Muscle of back (tissue), 11 donors: ENCODE results near the gene COL13A1. TPM values are rescaled to one million over a fixed set of nuclear protein-coding genes. Genes with fewer than 3 reads are reported as not detected.

Experiments
- DNase-seq, 3 donors: peaks; one replicate each; pipeline versions ENCODE4 v3.0.0 to v3.0.0-alpha.2; 2013
- polyA plus RNA-seq, 10 donors: library from polyadenylated mRNA; unstranded; fragments of 120-200 nt; gene quantifications; one replicate each; pipeline ENCODE4 v1.2.1, GENCODE V29; 2013; ENCODE audit not compliant: insufficient read length in 10 of 10

COL13A1 gene
- polyA plus RNA-seq, 10 donors = 5.0 to 18.0 (median 11.9) TPM

DNA sequence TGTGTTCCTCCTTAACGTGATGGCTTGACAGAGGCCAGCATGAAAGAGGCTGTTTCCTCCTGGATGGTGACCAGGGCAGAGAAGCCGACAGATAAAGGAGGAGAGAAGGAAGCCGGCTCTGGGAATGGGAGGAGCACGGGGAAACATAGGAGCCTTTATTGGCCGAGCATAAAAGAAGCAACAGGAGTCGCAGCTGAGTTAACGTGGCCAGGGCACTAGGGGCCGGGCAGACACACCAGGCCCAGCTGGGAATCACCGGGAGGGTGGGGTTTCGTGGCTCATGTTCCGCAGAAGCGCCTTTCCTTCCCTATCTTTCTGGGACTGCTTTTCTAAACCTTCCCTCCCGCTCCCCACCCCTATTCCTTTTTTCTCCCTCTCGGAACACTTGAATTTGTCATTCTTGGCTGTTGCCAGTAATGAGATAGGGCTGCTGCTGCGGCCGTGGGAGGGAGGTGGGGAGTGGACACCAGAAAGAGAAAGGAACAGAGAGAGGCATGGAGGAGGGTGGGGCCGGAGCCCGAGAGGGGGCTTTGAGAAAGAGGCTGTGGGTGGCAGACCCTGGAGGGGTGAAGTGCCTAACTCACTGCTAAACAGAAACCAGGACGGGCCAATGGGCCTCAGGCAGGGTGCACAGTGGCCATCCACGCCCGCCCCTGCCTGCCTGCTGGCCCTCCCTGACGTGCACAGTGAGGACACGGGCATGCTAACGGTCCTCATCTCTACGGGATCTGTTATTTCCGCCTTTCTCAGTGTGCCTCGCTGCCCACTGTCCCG, 65.2 kb downstream of the COL13A1 start:
- DNase-seq = peak; percentile 43 to 77 (median 49)

DNA sequence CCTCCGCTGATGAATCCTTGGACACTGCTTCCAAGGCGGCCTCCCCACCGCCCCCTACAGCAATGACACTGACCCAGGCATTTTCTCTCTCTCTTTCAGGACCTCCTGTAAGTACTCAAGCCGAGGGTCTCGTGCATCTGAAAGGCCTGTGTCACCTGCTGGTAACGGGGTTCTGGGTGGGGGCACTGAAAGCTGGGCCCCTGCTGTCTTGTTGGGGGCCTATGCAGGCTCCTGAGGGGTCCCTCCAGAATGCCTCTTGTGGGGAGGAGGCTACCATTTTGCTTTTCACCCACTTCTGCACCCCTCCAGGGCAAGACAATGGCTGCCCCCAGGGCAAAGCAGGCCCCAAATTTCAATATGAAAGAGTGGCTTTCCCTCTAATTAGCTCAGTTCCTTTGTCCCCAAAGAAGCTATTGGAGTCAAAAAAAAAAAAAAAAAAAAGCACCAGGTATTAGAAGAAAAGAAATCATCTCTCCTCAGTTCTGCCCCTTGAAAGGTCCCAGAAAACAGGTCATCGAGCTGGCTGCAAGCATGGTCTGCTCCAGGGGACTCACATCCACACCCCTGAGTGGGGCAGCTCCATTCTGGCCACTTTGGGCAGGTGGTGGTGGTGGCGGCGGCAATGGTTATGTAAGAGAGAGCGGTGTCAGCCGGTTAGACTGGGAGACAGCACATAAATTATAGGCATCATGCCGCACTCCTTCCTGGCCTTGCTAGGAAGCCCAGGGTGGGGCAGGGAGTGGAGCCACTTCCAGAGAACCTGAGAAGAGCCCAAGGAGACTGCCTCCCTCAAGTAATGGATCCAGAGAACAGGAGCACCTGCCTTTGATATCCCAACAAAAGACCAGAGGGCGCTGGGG, 66.2 kb downstream of the COL13A1 start:
- no peak for DNase-seq

- DNase-seq = no peak
Observed at GRCh38 chr10:69868821-69869220, 67.1 kb downstream of the COL13A1 start.

DNA sequence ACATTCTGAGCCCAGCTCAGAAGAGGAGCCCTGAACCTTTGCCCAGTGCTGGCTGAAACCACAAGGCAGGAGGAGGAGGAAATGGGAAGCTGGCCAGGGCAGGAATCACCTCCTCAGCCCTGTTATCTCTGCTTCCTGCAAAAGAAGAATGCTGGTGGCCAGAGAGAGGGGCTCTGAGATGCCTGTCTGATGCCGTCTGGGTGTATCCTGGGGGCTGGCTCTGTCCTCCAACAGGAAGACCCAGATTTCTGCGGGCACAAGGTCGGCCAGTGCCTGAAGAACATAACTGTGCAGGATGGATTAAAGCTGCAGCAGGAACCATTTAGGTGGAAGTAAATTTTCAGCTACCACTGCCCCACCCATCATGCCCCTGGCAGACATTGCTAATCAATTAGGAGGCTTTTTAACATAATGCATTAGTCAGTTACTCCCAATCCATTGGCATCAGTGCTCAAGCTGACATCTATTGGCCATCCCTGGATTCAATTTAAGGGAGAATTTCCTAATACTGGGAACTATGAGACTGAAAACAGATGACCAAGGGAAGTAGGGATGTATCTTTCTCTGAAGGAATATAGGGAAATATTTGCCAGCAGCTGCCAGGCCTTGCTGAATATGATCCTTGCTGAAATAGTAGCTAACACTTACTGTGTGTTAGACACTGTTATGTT, 67.7 kb downstream of the COL13A1 start:
- no peak for DNase-seq

DNA sequence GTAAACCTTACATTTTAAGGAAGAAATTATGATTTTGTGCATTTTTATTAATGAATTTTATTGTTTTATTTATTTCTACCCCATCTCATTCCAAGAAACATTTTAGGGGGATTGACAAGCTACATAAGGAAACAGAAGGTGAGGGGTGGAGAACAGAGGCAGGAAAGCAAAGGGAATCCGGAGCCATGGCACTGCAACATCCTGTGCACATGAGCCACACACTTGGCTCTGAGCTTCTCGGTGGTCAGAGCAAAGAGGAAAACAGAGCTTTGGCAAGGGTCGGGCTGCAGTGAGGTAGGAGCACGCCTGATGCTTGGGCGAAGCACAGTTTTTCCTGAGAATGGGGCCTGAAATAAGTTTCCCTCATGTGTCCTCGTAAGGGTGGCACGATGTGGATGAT, 68.9 kb downstream of the COL13A1 start:
- DNase-seq = no peak

GRCh38 chr10:69871074-69871473, 69.4 kb downstream of the COL13A1 start:
- no peak for DNase-seq

- no peak for DNase-seq
Observed at GRCh38 chr10:69872323-69872722, 70.6 kb downstream of the COL13A1 start.

DNA sequence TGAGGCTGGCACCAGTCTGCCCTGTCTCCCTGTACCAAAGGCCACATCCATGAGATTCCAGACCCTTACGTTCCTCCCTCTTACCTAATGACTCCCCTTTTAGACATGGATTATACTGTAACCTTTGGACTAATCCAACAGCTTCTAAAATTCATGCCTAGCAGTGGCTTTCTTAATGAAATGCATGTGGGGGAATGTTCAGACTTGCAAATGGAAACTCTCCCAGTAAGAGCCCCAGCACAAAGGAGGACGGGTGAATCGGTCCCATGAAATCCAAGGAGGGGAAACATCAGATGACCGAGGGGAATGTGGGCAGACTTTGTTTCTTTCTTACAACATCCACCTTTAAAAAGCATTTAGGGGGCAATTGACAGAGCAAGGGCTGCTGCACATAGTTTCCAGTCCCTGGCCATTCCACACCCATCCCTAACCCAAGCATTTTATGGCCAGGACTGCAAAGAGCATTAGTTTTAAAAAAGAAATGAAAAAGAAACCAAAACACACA, 71.5 kb downstream of the COL13A1 start:
- DNase-seq = peak in 1 of 3 donors; percentile 59

DNA sequence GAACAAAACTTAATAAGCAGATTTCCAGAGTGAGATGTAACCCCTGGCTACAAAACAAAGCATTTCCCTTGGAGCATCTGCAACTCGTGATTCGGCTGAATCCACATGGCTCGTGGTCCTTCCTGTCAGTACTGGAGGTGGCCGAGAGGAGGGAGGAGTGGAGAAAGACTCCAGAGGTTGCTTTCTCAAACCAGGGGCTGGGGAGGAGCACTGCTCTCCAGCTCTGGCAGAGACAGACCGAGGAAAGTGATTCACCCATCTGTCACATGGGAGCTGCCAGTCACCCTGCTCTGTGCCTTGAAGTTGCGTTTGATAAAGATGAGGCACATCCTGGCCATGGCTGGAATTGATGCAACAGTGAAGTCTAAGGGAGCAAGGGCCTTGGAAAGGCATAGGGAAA, 72.7 kb downstream of the COL13A1 start:
- peak in 2 of 3 donors; percentile 46 to 70 for DNase-seq

DNA sequence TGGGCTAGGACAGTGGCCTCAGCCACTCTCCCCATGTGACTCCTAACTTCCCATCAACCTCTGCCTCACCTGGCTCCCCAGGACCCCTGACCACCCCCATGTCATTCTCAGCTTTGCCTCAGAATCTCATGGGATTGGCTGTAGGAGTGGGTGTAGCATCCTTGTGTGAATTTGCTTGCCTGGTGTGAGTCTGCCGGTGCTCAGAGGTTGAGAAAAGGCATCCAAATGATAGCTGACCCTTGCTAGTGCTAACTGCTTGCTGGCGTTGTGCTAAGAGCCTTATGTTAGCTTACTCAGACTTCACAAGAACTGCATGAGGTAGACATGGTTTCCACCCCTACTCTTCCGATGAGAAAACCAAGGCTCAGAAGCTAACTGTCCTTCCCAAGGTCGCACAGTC, 74.2 kb downstream of the COL13A1 start:
- DNase-seq = no peak

DNA sequence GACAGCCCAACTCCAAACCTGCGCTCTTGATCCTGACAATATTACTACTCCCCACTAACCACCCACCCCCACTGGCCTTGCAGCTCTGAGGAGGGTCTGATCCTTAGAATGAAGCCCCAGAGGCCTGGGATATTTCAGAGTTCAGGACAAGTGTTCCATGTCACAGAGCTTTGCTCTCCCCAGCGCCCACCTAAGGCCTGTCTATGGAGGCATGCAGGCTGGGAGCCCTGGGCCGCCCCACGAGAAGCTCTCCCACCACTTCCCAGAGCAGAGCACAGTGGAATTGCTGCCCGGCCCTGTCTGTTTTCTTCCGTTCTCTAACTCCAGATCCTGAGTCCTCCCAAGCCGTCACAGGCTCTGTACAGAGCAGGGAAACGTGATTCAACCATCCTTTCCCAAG, 74.6 kb downstream of the COL13A1 start:
- DNase-seq = no peak

DNA sequence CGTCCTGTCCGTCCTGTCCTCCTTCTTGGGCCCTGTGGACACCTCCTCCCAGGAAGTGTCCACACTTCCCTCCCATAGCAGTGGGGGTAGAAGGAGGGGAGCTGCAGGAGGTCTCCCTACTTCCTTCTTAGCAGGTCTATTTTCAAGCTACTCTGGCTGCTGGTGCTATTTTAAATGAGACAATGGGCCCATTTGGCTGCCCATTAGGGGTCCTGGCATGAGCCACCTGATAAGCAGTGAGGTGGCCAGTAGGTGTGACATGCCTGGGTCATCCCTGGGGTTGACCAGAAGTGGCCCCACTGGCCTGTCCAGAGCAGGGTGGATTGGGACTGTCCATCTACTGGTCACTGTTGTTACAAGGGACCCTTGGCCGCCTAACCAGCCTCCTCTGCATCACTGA, 75.2 kb downstream of the COL13A1 start:
- DNase-seq = no peak

DNA sequence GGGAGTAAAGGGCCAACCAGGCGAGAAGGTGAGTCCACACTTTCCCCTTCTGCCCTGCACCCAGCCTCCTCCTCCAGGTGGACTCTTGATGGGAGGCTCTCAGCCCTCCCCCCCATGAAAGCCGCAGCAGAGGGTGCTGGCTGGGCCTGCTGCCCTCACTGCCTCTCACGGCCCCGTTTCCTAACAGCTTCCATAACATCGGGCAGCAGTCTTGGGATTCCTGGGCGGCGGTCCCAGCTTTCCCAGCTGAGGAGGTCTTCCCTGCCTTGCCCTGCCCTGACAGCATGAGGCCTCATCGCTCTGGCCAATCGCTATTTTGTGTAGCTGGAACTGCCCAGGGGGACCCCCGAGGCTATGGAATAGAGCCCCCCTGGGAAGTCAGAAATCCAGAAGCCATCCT, 76.3 kb downstream of the COL13A1 start:
- DNase-seq = peak in 2 of 3 donors; percentile 64 to 84

DNA sequence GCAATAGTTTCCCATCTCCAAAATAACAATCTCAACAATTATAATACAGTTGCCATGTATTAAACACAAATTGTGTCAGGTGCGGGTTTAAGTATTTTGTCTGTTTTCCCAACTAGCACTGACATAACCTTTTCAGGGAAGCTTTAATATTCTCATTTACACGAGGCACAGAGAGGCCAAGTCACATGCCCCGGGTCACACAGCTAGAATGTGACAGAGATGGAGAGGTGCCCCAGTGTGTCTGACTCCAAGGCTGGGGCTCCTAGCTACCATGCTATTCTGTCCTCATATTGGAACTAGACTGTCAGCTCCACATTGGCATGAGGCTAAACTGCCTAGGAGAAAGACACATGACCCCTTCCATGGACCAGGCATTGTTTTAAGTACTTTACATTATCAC, 77.2 kb downstream of the COL13A1 start:
- DNase-seq = no peak

- DNase-seq = no peak
Observed at GRCh38 chr10:69879634-69880257, 78.0 kb downstream of the COL13A1 start.

DNA sequence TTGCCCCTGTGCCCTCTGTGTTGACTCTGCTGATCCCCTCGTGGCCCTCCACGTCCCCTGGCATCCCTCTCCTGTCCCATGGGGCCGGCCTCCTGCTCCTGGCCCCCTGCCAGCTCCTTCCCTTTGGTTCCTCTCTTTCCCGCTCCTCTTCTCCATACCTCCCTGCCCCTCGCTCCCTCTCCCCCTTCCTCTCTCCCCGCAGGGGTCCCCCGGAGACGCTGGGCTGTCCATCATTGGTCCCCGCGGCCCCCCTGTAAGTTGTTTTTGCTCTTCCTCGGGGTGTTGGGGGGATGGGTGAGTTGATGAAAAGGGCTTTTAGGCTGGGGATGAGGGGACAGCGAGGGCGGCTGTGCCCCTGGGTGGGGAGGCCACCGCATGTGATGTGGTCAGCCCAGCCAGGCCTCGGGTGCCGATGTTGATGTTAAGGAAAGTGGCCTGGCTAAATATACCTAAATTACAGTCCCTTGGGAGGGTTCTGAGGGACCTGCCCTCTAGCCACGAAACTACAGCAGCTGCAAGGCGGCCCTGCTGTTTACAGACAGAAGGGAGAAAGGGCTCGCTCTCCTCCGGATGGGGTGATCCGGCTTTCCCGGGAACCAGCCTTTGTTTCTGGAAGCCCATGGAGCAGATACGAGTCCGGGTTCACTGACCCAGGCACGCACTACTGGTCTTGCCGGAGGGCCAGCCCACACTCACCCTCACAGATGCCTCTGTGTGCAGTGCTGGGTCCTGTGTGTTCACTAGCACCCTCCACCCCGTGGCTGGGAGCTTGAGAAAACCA, 78.8 kb downstream of the COL13A1 start:
- DNase-seq = no peak

- no peak for DNase-seq
Observed at GRCh38 chr10:69881202-69881601, 79.5 kb downstream of the COL13A1 start.

DNA sequence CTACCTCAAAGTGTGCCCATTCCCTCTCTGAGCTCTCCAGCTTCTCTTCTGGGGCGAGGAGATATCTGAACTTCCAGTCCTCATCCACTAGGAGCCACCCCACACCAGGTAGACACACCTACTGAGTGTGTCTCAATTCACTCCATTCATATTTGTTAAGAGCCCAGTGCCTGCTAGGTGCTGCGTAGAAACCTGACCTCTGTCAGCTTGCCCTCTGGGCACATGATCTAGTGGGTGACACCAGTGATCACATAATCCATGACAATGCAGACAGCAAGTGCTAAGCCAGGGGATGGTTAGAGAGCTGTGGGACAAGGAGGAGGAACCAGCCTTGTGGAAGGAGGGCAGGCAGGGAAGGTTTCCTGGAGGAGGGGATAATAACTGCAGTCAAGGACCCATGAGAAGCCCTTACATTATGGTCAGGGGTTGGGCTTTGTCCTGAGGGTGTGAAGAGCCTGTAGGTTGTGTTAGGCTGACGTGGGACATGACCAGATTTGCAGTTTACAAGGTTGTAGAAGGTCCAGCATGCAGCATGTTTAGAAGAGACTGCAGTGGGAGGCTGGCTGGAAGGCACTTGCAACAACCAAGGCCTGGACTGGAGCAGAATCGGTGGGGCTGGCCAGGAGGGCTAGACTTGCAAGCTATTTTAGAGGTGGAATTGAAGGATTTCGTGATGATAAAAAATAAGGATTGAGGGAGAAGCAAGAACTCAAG, 81.8 kb downstream of the COL13A1 start:
- DNase-seq = no peak

DNA sequence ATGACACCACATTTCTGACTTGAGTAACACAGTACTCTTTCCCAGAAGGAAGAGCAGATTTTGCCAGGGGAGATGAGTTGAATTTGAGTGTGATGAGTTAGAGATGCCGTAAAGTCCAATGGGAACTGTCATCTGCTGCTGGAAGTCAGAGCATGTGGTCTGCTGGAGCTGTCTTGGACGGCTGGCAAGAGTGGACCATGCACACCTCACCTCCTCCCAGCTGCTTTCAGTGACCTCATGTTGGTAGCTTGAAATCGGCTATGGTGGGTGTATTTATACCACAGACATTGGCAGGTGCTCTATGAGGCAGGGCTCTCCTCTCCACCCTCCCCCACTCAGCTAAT, 82.3 kb downstream of the COL13A1 start:
- DNase-seq = no peak

- DNase-seq = no peak
Observed at GRCh38 chr10:69884686-69885085, 83.0 kb downstream of the COL13A1 start.
